HUDEP-2 (cell line): ENCODE data around the gene MORC3.
"Not testable (repeated sequence)": the region's sequence is repeated elsewhere in the genome, so short reads cannot be mapped to it uniquely, and the experiment has no call there.

Source experiments
- DNase-seq, 76 experiments: peaks; one replicate each; lab custom pipeline; 2025; ENCODE audit not compliant: unreplicated experiment in 76 of 76; lab: John Stamatoyannopoulos, UW

MORC3 gene

DNA sequence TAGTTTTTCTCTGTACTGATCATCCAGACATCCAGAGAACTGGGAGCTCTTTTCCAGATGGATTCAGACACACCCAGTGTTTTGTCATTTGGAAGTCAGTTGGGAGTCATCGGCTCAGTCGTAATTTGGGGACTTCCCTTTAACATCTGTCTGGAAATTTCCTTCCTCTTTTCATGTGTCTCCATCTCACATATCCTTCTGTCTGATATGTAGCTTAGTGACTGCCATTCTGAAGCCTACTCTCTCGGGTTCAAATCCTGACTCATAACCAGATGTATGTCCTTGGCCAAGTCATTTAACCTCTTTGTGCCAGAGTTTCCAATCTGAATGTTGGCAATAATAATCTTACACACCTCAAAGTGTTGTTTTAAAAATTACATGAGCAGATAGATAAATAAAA, 3.0 kb downstream of the MORC3 start:
- peak in 15 of 76 experiments; percentile 4 to 45 (median 28) for DNase-seq

- no peak for DNase-seq
These were observed 5.5 kb downstream of the MORC3 start for GRCh38 chr21:36325373-36326010.

GRCh38 chr21:36330904-36331303, 10.9 kb downstream of the MORC3 start:
- peak in 54 of 76 experiments; percentile 7 to 71 (median 32) for DNase-seq

DNA sequence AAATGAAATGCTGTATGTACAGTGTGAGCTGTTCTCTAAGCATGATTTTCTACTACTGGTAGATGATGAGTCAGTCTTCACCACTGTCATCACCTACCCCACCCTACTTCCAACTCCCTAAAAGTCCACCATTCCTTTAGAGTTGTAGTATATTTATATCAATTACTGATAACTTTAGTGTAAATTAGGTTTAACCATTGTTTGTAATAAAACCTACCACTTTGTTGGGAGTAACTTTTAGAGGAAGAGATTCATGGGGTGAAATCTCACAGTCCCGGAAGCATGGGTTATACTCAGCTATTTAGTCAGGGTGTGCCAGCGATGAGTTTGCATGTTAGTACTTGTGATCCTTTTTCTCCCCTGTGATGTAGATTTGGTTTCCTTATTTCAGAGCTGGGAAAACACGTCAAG, 17.1 kb downstream of the MORC3 start:
- DNase-seq: peak in 2 of 76 experiments; percentile 20

GRCh38 chr21:36338975-36339374, 19.0 kb downstream of the MORC3 start:
- no peak for DNase-seq

DNA sequence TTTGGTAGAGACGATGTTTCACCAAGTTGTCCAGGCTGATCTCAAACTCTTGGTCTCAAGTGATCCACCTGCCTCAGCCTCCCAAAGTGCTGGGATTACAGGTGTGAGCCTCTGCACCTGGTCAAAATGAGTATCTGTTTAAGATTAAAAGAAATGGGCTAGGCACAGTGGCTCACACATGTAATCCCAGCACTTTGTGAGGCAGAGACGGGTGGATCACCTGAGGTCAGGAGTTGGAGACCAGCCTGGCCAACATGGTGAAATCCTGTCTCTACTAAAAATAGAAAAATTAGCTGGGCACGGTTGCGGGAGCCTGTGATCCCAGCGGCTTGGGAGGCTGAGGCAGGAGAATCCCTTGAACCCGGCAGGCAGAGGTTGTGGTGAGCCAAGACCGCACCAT, 22.6 kb downstream of the MORC3 start:
- DNase-seq: not testable (repeated sequence)

DNA sequence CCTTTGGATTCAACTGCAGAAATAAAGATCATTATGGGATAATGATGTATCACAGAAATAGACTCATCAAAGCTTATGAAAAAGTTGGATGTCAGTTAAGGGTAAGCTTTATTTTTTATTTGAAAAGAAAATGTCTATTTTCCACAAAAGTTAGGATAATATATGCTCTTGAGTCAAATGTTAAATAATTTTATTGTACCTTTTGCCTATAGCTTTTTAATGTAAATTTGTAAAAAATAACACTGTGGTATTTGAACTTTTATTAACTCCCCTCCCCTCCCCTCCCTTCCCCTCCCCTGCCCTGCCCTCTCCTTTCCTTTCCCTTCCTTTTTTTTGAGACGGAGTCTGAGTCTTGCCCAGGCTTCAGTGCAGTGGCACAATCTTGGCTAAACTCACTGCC, 24.9 kb downstream of the MORC3 start:
- DNase-seq: no peak

- no peak for DNase-seq
These were observed 27.4 kb downstream of the MORC3 start for GRCh38 chr21:36347278-36347961.

DNA sequence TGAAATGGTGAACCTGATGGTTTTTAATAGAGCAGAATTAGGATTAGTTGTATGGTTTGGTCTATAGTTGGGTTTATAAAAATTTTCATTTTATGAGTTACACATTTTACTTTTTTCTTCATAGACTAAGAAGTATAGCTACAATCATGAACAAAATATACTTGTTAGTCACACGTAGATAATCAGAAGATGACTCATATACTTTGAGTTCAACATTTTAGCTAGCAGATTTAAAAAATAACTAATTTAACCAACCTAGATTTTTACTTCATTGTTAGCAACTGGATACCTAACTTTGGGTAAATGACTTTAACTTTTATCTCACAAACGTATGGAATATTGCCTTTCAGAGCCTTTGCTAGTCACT, 27.9 kb downstream of the MORC3 start:
- DNase-seq: no peak

DNA sequence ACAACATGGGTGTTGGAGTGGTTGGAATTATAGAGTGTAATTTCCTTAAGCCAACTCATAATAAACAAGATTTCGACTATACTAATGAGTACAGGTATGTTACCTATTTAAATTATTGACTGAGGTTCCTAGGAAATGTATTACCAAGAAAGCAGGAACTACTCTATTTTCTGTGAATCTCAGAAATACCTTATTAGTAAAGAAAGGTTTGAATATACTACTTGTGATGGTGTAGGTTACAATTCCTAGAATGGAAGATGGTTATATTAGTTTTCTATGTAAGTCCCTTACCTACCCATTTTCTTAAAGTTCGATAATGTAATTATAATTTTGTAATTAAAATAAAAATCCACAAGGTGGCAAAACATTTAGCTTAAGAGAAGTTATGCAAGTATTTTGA, 29.3 kb downstream of the MORC3 start:
- no peak for DNase-seq

DNA sequence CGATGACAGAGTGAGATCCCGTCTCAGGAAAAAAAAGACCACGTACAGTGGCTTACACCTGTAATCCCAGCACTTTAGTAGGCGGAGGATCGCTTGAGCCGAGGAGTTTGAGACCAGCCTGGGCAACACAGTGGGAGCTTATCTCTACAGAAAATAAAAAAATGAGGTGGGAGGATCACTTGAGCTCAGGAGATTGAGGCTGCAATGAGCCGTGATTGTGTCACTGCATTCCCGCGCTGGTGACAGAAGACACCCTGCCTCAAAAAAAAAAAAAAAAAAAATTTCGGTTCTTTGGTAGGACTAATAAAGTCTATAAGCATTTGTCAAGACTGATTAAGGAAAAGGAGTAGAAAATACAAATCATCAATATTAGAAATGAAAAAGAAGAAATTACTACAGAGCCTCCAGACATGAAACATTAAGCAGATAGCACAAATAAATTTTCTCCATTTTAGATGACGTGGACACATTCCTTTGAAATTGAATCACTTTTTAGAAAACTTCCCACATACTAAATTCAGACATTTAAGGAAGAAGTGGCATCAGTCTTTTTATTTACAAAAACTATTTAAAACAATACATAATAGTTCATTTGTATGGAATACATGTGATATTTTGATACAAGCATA, 30.4 kb downstream of the MORC3 start:
- DNase-seq: no peak

DNA sequence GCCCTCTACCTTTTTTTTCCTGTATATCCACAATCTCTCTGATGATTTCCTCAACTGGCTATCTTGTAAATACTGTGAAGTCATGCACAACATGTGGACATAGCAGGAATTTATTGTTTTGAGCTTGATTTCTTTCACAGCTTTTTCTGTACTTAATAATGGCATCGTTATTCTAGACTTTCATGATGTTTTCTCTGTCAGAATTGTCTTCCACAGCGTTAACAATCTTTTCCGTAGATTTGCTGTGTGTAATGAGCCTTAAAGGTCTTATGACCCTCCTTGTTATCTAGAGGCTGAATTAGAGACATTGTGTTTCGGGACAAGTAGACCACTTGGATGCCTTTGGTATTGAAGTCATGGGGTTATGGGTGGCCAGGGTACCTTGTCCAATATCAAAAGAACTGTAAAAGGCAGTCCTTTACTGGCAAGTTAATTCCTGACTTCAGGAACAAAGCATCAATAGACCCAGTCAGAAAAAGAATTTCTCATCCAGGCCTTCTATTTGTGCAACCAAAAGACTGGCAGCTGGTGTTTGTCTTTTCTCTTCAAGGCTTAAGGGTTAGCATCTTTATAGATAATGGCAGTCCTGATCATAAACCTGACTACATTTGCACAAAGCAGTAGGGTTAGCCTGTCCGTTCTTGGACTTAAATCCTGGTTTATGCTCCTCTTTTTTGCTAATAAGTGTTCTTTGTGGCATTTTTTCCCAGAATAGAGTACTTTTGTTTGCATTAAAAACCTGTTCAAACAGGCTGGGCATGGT, 35.1 kb downstream of the MORC3 start:
- no peak for DNase-seq

DNA sequence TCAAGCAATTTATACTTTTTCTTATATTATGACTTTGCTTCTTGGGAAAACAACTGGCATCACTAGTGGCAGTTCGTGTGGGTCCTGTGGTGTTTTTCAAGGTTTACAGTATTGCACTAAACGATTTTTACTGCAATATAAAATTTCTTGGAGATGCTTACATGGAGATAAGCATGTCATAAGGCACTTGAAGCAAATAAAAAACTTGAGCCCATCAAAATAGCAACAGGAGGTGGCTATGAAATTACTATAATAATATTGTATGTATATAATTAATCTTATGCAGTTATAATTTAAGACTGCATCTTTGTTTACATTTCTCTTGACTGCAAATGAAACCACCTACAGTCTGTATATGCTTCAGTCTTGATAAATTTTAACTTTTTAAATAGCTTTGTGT, 35.9 kb downstream of the MORC3 start:
- DNase-seq: no peak

GRCh38 chr21:36359185-36359584, 39.2 kb downstream of the MORC3 start:
- DNase-seq: no peak

DNA sequence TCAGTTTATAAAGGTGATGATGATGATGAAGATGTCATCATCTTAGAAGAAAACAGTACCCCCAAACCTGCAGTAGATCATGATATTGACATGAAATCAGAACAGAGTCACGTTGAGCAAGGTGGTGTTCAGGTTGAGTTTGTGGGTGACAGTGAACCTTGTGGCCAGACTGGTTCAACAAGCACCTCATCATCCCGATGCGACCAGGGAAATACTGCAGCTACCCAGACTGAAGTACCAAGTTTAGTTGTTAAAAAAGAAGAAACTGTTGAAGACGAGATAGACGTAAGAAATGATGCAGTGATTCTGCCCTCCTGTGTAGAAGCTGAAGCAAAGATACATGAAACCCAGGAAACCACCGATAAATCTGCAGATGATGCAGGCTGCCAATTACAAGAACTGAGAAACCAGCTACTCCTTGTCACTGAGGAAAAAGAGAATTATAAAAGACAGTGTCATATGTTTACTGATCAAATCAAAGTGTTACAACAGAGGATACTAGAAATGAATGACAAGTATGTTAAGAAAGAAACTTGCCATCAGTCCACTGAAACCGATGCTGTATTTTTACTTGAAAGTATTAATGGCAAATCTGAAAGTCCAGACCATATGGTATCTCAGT, 49.2 kb downstream of the MORC3 start:
- DNase-seq: no peak

- no peak for DNase-seq
These were observed 56.0 kb downstream of the MORC3 start for GRCh38 chr21:36375994-36376393.

- DNase-seq: no peak
These were observed 57.4 kb downstream of the MORC3 start for GRCh38 chr21:36377391-36377842.

DNA sequence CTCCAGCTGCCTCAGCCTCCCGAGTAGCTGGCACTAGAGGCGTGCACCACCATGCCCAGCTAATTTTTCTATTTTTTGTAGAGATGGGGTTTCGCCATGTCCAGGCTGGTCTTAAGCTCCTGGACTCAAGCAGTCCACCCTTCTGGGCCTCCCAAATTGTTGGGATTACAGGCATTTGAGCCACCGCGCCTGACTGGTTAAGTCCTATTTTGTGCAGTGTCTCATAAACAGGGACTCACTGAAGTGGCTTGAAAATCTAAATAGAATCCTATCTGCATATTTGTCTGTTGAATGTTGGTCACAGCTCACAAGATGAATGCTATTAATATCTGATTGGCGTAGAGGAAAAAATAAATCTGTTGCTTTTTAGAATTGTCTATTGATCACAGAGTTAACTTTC, 59.3 kb downstream of the MORC3 start:
- no peak for DNase-seq

DNA sequence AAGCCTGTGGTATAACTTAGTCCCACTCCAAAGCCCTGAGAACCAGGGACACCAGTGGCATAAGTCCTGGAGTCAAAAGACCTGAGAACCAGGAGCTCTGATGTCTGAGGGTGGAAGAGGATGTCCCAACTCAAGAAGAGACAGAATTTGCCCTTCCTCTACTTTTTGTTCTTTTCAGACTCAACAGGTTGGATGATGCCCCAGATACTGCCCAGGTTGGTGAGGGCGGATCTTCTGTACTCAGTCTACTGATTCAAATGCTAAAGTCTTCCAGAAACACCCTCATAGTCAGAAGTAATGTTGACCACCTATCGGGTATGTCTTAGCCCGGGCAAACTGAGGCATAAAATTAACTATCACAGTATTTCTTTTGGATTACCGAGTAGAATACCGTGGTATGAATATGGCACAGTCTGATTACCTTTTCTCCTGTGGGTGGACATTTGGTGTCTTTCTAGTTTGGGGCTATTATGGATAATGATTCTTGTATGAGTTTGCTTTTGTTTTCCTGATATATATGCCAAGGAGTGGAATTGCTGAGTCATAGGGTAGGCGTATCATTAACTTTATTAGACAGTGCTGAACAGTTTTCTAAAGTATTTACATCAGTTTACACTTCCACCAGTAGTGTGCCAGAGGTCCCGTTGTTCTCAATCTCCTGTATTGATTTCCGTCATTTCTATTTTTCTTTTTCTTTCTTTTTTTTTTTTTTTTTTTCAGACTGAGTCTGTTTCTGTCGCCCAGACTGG, 62.0 kb downstream of the MORC3 start:
- peak in 2 of 76 experiments; percentile 13 to 16 for DNase-seq

- not testable (repeated sequence) for DNase-seq
These were observed 62.7 kb downstream of the MORC3 start for GRCh38 chr21:36382722-36383121.
